ENCODE results near the gene TRAF3.

TRAF3 gene

DNA sequence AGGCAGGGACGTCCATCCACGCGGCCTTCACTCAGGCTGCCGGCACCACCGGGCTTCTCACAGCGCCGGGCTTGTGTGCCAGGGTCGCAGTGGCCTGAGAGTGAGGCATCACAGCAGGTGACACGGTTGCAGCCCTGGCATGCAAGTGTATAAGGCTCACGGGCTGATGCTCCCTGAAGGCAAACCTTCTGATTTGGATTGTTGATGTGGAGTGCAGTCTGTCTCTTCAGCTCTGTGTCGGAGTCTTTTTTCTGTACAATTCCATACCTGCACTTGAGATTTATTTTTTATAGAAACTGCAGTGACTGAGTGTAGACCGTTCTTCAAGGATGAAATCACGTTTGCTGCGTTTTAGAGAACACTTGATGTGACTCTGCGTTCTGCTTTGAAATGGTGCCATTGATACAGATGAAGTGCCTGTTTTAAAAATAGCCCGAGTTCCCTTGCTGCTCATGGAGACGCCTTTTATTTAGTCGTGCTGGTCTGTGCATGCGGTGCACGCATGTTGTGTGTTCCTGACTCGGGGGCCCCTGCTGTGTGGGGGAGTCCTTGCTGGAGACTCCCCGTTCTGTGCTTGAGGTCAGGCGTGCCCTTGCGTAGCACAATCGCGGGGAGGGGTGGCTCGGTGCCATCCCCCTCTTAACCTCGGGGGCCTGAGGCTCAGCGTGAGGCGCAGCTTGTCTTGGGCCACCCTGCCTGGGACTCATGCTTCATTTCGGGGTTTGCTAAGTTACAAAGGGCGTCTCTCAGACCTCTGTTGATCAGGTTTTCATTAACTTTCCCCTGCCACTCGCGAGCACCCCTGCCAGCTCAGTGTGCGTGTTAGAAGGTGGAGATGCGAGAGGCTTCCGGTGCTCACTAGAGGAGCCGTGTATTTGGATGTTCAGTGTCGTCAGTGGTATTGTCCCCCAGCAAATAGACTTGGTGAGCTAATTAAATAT, 123.7 kb downstream of the TRAF3 start:
- Histone ChIP-seq H3K4me3 (ENCODE audit: low read length) (no peak overlapping the region), H3K27me3 (ENCODE audit: control insufficient read depth, insufficient read depth, low read length) (no peaks in the 10 kb centered on the region), H3K36me3 (ENCODE audit: control insufficient read depth, insufficient read depth, low read length) (peaks cover 9% of the 10 kb centered on the region), H3K9ac (ENCODE audit: low read length) (no peak overlapping the region), H3K27ac (ENCODE audit: low read depth, low read length) (no peak overlapping the region), H3K4me1 (ENCODE audit: control insufficient read depth, insufficient read depth, low read length) (no peaks in the 10 kb centered on the region)

GRCh38 chr14:102901633-102902032, 124.4 kb downstream of the TRAF3 start:
- Histone ChIP-seq H3K4me1 (ENCODE audit: control insufficient read depth, insufficient read depth, low read length) (no peaks in the 10 kb centered on the region), H3K27ac (ENCODE audit: low read depth, low read length) (no peak overlapping the region), H3K36me3 (ENCODE audit: control insufficient read depth, insufficient read depth, low read length) (peaks cover 10% of the 10 kb centered on the region), H3K9ac (ENCODE audit: low read length) (no peak overlapping the region), H3K27me3 (ENCODE audit: control insufficient read depth, insufficient read depth, low read length) (no peaks in the 10 kb centered on the region), H3K4me3 (ENCODE audit: low read length) (no peak overlapping the region)

DNA sequence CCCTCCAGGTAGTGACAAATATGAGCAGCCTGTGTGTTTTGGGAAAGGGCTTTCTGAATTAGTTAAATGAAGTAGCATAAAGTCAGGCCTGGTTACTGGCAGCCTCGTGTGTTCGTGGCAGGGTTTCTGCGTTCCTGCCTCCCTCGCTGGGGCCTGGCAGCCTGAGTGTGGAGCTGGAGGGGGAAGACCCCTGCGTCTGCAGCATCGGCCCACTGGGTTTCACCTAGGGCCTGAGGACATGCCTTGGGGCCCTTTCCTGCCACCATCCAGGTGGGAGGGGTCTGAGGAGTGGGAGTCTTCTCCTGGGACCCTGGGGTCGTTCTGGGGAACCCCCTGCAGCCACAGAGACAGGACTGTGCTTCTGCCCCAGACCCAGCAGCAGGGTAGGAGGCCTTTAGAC, 124.8 kb downstream of the TRAF3 start:
- Histone ChIP-seq H3K4me1 (ENCODE audit: control insufficient read depth, insufficient read depth, low read length) (no peaks in the 10 kb centered on the region), H3K36me3 (ENCODE audit: control insufficient read depth, insufficient read depth, low read length) (peaks cover 12% of the 10 kb centered on the region), H3K27ac (ENCODE audit: low read depth, low read length) (no peak overlapping the region), H3K9ac (ENCODE audit: low read length) (no peak overlapping the region), H3K4me3 (ENCODE audit: low read length) (no peak overlapping the region), H3K27me3 (ENCODE audit: control insufficient read depth, insufficient read depth, low read length) (no peaks in the 10 kb centered on the region)

DNA sequence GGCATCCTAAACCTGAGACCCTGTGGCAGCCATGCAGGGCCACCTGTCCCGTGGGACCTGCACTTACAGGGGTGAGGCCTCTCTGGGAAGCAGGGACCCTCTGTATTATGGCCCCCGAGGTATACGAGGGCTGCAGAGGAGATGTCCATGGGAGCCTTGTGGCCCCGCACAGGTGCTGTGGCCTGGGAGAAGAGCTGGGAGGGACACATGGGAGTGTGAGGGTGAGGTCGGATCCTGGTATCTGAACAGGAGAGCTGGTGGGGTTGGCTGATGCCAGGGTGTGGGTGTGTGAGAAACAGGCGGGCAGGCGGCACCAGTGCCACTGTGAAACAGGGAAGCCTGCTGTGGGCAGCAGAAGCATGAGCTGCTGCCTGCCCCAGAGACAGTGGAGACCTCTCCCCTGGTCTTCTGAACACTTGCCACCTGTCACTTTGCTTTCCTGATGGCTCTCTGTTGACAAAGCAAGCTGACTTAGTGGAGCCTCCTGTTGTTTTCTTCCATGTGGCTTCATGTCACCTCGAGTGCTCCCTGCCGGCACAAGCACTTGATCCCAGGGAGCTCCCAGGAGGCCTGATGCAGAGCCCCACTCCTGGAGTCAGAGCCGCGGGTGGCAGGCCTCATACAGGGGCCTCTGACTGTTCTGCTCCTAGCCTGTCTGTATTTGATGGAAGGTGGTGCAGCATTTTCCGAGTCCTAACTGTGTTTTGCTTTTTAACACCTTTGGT, 125.4 kb downstream of the TRAF3 start:
- H3K27ac ChIP-seq (ENCODE audit: low read depth, low read length), result no peak overlapping the region
- peaks cover 11% of the 10 kb centered on the region for H3K36me3 ChIP-seq (ENCODE audit: control insufficient read depth, insufficient read depth, low read length)

DNA sequence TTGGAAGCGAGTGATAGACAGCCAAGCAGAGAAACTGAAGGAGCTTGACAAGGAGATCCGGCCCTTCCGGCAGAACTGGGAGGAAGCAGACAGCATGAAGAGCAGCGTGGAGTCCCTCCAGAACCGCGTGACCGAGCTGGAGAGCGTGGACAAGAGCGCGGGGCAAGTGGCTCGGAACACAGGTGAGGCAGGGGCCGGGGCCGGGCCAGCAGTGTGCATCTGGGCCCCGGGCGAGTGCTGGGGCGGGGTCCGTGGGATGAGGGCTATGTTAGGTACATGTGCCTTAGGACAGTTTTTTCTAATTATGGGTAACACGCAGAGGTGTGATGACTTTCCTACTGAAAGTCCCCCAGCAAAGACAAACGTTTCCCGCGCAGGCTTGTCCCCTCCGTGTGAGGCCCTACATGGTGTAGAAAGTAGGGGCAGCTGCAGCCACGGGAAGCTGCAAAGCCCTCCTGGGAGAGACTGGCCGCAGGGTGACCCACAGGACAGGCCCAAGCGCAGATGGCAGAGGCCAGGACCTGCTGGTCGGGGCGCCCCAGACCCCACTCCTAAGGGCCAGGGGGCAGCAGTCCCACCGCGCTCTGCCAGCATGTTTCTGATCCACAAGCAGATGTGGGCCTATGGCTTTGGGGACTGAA, 126.1 kb downstream of the TRAF3 start:
- Histone ChIP-seq H3K4me1 (ENCODE audit: control insufficient read depth, insufficient read depth, low read length) (no peaks in the 10 kb centered on the region), H3K27ac (ENCODE audit: low read depth, low read length) (no peak overlapping the region), H3K9ac (ENCODE audit: low read length) (no peak overlapping the region), H3K36me3 (ENCODE audit: control insufficient read depth, insufficient read depth, low read length) (peaks cover 9% of the 10 kb centered on the region), H3K27me3 (ENCODE audit: control insufficient read depth, insufficient read depth, low read length) (no peaks in the 10 kb centered on the region), H3K4me3 (ENCODE audit: low read length) (no peak overlapping the region)

More for the DNA sequence above, 125.4 kb downstream of the TRAF3 start:
- H3K9ac ChIP-seq (ENCODE audit: low read length), result no peak overlapping the region
- no peak overlapping the region for H3K4me3 ChIP-seq (ENCODE audit: low read length)
- no peaks in the 10 kb centered on the region for H3K27me3 ChIP-seq (ENCODE audit: control insufficient read depth, insufficient read depth, low read length)
- no peaks in the 10 kb centered on the region for H3K4me1 ChIP-seq (ENCODE audit: control insufficient read depth, insufficient read depth, low read length)

DNA sequence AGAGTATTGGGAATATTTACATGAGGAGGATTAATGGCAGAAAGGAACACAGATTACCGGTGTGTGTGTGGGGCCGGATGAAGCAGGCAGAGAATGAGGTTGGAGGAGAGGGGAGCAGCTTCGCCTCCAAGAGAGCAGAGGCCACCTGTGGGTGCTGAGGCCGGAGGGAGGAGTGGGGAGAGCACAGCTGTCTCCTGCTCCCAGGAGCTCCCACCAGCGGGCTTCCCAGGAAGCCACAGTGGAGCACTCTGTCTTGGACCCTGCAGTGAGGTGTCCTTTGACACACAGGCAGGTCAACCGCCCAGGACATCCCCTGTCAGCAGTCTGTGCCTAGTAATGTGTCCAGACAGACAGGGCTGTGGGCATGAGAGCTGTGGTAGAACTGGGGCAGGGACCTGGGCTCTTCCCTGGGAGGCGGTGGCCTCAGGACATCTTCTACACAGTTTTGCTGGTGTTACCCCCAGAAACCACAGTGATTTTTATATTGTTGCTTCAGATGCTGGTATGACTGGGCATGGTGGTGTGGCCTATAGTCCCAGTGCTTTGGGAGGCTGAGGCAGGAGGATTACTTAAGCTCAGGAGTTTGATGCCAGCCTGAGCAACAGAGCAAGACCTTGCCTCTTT, 126.8 kb downstream of the TRAF3 start:
- no peaks in the 10 kb centered on the region for H3K27me3 ChIP-seq (ENCODE audit: control insufficient read depth, insufficient read depth, low read length)
- no peak overlapping the region for H3K27ac ChIP-seq (ENCODE audit: low read depth, low read length)
- H3K9ac ChIP-seq (ENCODE audit: low read length), result no peak overlapping the region
- H3K4me3 ChIP-seq (ENCODE audit: low read length), result no peak overlapping the region
- H3K4me1 ChIP-seq (ENCODE audit: control insufficient read depth, insufficient read depth, low read length), result no peaks in the 10 kb centered on the region
- H3K36me3 ChIP-seq (ENCODE audit: control insufficient read depth, insufficient read depth, low read length), result peaks cover 8% of the 10 kb centered on the region

- no peaks in the 10 kb centered on the region for H3K4me1 ChIP-seq (ENCODE audit: control insufficient read depth, insufficient read depth, low read length)
- H3K36me3 ChIP-seq (ENCODE audit: control insufficient read depth, insufficient read depth, low read length), result peaks cover 6% of the 10 kb centered on the region
- H3K27ac ChIP-seq (ENCODE audit: low read depth, low read length), result no peak overlapping the region
- H3K9ac ChIP-seq (ENCODE audit: low read length), result no peak overlapping the region
- H3K27me3 ChIP-seq (ENCODE audit: control insufficient read depth, insufficient read depth, low read length), result no peaks in the 10 kb centered on the region
- no peak overlapping the region for H3K4me3 ChIP-seq (ENCODE audit: low read length)
Measured at GRCh38 chr14:102905116-102906108, 128.2 kb downstream of the TRAF3 start.

GRCh38 chr14:102906616-102907302, 129.5 kb downstream of the TRAF3 start:
- Histone ChIP-seq H3K27me3 (ENCODE audit: control insufficient read depth, insufficient read depth, low read length) (no peaks in the 10 kb centered on the region), H3K36me3 (ENCODE audit: control insufficient read depth, insufficient read depth, low read length) (peaks cover 6% of the 10 kb centered on the region), H3K4me1 (ENCODE audit: control insufficient read depth, insufficient read depth, low read length) (no peaks in the 10 kb centered on the region), H3K27ac (ENCODE audit: low read depth, low read length) (no peak overlapping the region), H3K4me3 (ENCODE audit: low read length) (no peak overlapping the region), H3K9ac (ENCODE audit: low read length) (no peak overlapping the region)

DNA sequence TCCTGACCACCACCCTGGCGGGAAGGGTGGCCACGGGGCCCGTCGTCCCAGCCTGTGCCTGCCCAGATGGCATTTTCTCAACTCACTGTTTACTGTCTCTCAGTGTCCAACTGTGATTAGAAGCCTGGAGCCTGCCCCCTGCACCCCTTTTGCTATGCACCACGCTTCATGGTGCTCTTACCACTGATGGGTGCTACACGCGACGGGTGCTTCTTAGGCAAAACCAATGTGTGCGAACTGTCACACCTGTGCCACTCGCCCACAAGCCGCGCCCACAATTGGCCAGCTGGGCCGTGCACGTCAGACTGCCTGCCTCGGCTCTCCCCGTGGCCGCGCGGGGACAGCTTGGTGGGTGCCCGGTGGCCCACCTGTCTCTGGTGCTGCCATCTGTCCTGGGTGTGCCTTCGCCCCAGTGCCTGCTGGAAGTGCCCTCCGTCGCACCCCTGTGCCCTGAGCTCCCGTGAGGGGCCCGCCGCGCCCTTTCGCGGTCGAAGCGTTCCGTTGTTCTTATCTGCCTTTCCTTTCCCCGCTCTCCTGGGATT, 130.1 kb downstream of the TRAF3 start:
- H3K27me3 ChIP-seq (ENCODE audit: control insufficient read depth, insufficient read depth, low read length), result no peaks in the 10 kb centered on the region
- H3K36me3 ChIP-seq (ENCODE audit: control insufficient read depth, insufficient read depth, low read length), result peaks cover 6% of the 10 kb centered on the region
- no peak overlapping the region for H3K27ac ChIP-seq (ENCODE audit: low read depth, low read length)
- H3K4me1 ChIP-seq (ENCODE audit: control insufficient read depth, insufficient read depth, low read length), result no peaks in the 10 kb centered on the region
- H3K4me3 ChIP-seq (ENCODE audit: low read length), result no peak overlapping the region
- H3K9ac ChIP-seq (ENCODE audit: low read length), result no peak overlapping the region

- Histone ChIP-seq H3K27ac (ENCODE audit: low read depth, low read length) (no peak overlapping the region), H3K4me3 (ENCODE audit: low read length) (no peak overlapping the region), H3K36me3 (ENCODE audit: control insufficient read depth, insufficient read depth, low read length) (peaks cover 6% of the 10 kb centered on the region), H3K9ac (ENCODE audit: low read length) (no peak overlapping the region), H3K27me3 (ENCODE audit: control insufficient read depth, insufficient read depth, low read length) (no peaks in the 10 kb centered on the region), H3K4me1 (ENCODE audit: control insufficient read depth, insufficient read depth, low read length) (no peaks in the 10 kb centered on the region)
Measured at GRCh38 chr14:102907980-102908730, 130.9 kb downstream of the TRAF3 start.

Data from rectal smooth muscle tissue (tissue), 1 donor.